Eye (tissue), 1 donor: ENCODE data around the gene MORN1.

Experiments used
- DNase-seq: peaks from one replicate; pipeline ENCODE4 v3.0.0-alpha.2; 2015

MORN1 gene

DNA sequence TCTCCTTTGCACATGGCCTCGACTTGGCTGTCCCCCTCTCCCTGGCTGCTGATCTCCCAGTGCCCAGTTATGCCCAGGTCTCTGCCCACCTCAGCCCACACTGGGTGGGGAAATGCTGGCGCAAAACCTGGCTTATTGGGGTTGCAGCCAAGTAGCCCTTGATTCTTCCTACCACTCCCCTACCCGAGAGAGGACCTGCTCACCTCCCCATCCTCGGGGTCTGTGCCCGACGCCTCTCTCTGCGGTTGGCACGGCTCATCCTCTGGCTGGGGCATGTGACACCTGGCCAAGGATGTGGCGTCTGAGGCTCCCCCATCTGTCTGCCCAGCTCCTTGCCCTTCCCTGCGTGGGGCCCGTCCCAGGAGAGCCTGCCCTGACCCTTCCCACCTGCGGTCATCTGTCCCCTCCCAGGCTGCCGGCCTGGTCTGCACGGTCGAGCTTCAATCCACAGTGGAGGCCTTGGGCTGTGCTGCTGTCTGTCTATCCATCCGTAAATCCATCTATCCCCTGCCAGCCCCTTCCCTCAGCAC lies 27.5 kb upstream of the MORN1 start:
- no peak for DNase-seq

DNA sequence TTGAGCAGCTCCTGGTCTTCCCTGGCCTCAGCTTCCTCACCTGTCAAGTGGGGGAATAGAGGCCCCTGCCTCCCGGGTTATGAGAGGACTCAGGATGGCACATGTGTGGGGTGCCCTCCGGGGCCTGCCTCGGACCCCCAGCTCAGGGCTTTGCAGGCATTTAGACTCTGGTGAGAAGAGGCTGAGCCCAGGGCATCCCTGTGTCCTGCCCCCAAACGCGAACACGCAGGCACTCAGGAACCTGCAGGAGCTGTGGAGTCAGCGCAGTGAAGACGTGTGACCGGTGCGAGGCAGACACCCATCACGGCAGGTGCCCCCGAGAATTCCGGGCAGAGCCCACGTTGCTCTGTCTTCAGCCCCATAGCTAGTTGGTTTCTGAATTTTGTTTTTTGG lies 26.5 kb upstream of the MORN1 start:
- no peak for DNase-seq

DNA sequence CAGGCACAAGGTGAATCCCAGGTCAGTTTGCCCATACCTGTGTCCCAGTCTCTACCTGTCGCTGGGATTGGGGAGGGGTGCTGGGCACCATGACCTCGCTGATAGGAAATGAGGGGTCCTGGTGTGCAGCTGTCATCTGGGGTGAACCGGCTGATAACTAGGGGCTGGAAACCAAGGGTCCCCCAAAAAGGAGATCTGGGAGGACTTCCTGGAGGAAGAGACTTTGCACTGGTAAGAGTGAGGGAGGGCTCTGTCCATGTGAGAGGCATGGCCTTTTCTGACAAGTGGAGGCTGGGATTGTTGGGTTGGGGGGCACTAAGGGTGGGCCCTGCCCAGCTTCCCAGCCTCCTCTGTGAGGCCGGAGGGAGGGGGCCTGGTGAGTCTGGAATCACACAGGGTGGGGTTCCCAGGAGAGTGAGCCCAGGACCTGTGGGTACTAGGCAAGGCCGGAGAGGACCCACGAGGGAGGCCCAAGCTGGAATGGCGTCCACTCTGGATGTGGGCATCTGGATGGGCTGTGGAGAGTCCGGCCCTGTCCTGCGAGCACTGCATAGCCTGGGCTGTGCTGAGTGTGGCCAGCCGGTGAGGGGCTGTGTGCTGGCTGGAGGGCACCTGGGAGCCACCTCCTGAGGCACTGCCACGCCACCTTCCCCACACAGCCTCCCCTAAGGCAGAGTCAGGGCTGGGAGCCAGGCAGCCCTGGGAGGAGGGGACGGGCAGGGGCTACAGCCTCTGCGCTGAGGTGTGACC lies 25.9 kb upstream of the MORN1 start:
- no peak for DNase-seq

DNA sequence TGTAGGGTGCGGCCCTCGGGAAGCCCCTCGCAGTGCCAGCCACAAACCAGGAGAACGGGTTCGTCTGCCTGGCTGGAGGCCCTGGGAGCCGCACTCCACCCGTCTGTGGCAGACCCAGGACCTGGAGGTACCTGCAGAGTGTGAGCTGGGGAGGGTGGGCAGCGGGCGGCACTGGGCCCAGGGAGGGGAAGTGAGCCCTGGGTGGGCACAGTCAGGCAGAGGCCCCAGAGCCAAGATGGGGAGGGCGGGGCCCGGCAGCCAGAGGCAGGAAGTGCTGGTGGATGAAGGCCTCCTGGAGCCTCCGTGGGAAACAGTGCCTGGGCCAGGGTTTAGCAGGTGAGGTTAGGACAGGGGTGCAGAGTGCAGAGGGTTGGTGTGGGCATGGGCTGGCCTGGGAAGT lies 25.0 kb upstream of the MORN1 start:
- DNase-seq, result no peak

DNA sequence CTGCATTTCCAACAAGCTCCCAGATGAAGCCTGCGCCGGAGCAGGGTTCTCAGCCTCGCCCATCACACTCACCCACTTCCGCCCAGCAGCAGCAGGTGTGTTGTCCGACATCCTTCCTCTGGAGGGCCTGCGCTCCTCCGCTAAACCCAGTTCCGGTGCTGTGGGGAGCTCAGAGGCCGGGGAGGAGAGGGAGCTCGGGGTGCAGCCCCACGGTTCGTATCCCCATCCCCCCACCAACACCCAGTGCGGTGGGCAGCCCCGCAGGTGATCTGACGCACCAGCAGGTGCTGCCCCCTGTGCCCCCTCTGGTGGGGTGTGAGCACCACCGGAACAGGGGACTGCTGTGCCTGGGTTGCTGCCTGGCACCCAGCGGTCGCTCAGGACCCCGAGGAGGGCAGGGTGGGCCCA lies 24.5 kb upstream of the MORN1 start:
- no peak for DNase-seq

DNA sequence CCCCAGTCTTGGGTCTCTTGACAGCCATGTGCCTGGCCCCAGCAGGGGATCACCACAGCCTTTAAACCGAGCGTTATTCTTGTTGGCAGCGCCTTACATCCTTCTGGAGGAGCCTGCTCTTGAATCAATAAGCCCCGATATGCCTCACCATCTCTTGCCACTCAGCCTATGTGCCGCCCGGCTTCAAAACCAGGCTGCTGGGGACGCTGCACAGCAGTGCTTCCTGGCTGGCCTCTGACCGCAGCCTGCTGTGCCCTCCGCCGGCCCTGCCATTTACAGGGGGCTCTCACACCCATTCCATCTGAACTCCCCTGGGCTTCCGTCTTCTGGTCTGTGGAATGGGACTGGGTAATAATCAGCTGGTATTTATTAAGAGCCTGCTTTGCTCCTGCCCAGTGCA lies 24.0 kb upstream of the MORN1 start:
- DNase-seq, result no peak

DNA sequence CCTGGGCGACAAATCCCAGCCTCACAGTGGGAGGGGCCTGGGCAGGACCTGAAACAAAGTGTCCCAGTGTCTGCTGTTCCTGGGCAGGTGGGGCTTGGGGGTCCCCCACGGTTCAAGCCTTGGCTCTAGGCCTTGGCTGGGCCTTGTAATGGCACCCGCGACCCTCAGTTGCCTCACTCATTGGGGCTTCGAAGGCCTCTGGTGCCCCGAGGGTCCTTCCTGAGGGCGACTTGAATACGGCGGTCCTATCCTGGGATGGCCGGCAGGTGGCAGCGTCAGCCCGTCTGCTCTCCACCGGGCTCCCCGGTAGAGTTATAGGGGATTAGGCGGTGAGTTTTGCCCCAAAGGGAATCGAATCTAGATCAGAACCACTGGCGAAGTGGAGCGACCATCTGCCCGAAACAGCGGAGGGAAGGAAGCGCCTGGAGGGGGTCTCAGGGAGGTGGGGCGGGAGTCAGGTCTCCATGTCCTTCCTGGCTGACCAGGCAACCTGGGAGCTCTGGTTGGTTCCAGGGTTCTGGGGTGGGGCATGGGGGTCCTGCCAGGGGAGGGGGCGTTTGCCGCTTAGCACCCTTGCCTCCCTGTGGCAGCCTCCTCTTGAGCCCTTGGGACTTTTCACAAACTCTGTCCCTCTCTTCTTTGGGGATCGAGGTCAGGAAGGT lies 23.1 kb upstream of the MORN1 start:
- peak; percentile 91 for DNase-seq

DNA sequence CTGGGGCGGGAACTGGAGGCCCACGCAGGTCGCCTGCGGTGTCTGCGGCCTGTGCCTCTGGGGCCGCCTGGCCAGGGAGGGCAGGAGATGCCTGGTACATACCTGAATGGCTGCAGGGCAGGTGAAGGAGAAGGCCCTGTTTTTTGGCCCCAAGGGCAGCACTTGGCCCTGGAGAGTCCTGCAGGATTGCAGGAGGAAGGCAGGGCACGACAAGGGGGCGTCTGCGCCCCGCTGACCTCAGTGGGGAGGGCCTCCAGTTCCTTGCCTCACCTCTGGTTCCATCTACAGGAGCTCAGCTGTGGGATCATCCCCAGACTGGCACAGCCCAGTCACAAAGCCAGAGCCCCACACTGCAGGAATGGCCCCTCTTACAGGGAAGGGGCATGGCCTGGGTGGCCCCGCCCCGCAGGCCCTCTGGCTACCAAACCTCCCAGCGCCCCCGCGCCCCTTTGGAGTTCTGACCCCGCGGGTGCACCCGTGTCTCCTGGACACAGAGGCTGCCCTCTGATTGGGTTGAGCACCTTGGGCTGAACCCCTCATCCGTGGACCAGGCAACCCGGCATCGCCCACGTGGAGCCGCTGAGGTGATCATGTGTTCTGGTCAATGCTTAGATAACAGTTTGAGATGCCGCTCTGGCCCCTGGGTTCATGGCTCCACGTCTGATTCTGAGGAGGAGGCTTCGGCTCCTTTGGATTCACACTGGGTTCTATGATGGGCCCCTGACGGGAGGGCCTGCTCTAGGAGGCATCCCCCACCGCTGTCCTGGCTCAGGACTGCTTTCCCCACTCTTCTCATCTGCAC lies 22.3 kb upstream of the MORN1 start:
- DNase-seq, result no peak

DNA sequence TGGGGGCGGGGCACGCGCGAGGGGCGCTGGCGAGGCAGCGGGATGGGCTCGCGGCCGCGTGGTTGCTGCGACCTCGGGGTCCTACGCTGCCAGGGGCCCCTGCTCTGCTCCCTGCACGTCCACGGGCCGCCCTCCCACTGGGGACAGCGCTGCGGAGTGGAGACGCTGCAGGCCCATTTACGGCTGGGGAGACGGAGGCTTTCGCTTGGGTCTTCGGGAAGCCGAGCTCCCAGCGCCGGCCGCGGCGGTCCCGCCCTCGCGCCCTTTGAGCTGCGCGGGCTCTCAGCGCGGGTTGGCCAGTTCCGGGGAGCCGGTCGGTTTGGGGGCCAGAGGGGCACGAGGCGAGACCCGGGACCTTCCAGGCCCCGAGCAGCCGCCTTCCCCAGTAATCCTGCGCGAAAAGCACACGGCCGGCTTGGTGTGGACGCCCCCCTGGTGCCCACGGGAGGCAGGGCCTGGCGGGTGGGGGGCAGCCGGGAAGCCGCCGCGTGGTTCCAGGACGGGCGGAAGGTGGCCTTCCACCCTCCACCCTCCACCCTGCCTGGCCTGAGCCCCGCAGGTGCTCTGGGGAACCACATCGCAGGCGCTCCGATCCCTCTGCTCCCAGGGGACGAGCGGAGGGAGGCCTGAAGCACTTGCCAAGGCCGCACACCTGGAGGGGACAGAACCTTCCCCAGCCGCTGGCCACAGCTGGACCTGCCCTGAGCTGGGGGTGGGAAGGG lies 21.6 kb upstream of the MORN1 start:
- DNase-seq, result no peak

DNA sequence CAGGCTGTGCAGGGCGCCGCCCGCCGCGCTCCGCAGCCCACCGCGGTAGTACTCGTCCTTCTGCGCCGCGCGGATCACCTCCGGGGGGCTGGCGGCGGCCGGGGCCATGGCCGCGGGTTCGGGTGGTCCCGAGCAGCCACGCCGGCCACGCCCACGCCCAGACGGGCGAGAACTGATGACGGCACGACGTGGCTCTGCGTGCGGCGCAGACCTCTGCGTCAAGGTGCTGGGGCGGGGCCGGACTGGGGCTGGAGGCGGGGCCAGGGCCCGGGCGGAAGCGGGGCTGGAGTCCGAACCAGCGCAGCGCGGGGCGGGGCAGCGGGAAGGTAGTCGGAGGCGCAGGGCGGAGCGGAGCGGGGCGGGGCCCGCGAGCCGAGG lies 21.0 kb upstream of the MORN1 start, which contains the start of gene PEX10:
TSS of gene PEX10 (minus strand) at position 170 of the 378 bp plus-strand sequence. CDS start at position 108, 62 bp downstream.
- DNase-seq, result peak; percentile 99

DNA sequence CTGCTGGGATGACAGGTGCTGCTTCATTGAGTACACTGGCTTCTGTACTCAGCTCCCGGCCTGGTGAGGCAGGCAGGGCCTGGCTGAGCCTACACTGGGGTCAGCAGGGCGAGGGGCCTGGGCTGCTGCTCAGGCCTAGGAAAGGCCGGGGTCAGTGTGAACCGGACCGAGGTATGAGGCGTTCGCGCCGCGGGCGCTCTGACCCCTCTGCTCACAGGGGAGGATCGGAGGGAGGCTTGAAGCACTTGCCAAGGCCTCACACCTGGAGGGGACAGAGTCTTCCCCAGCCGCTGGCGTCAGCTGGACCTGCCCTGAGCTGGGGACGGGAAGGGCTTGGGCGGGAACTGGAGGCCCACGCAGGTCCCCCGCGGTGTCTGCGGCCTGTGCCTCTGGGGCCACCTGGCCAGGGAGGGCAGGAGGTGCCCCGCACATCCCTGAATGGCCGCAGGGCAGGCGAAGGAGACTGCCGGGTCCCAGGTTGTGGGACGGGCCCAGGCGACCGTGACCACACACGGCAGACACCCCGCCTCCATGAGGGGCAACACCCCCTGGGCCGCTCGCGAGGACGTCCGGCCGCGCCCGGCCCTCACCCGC lies 20.5 kb upstream of the MORN1 start:
- DNase-seq, result no peak

DNA sequence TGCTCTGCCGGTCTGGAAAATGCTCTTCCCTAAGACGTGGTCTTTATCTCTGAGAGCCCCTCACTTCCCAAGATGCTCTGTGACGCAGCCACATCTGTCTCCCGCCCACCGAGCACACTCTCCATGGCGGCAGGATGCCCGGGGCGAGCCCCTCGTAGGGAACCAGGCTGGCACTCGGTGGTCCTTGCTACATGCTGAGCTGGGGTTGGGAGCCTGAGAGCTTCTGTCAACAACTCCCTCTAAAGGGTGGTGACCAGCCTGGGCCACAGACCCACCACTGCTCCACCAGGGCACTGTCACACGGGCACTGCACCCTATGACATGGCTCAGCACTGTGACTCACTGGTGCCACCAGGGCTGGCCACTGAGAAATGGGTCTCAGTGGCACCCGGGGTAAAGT lies 18.4 kb upstream of the MORN1 start:
- DNase-seq, result no peak

DNA sequence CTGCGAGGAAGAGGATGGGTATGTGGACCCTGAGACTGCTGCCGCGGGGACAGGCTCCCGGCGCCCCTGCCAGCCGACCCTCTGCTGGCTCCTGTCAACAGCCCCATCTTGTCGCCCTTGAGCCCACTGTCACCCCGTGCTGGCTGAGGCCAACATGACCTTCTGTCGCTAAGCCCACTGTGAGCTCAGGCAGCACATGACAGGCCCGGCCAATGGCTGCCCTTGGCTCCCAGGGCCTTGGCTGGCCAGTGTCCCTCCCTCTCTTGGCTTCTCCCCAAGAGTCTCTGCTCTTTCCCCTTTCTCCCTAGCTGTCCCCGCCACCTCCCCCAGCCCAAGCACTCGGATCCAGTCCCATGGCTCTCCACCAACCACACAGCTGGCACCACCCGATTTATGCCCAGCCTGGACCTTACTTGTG lies 17.5 kb upstream of the MORN1 start:
- DNase-seq, result no peak

DNA sequence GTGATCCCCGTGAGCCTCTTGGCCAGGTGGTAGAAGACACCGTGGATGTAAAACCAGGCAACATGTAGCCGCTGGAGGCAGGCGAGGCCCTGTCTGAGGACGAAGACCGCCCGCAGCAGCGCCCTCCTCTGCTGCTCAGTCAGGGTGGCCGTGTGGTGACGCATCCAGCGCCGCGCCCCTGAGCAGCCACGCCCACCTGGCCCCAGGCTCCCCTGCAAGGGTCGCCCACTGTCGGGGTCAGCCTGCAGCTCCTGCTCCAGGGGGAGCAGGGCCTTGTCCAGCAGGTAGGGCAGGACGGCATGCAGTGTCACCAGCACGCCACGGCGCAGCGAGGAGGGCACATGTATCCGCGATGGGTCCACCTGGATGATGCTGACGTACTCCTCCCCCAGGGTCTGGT lies 17.1 kb upstream of the MORN1 start:
- no peak for DNase-seq

DNA sequence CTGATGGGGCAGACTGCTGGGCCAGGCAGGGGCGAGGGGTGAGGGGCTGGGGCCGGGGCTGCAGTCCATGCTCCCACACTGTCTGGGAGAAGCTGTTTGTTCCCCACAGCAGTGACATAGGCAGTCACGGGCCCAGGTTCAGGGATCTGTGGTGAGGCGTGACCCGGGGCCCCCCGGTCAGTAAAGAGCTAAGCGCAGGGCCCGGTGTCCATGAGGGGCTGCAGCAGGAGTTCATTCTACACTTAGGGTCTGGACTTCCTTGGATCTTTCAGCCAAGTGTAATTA lies 16.6 kb upstream of the MORN1 start:
- DNase-seq, result no peak

DNA sequence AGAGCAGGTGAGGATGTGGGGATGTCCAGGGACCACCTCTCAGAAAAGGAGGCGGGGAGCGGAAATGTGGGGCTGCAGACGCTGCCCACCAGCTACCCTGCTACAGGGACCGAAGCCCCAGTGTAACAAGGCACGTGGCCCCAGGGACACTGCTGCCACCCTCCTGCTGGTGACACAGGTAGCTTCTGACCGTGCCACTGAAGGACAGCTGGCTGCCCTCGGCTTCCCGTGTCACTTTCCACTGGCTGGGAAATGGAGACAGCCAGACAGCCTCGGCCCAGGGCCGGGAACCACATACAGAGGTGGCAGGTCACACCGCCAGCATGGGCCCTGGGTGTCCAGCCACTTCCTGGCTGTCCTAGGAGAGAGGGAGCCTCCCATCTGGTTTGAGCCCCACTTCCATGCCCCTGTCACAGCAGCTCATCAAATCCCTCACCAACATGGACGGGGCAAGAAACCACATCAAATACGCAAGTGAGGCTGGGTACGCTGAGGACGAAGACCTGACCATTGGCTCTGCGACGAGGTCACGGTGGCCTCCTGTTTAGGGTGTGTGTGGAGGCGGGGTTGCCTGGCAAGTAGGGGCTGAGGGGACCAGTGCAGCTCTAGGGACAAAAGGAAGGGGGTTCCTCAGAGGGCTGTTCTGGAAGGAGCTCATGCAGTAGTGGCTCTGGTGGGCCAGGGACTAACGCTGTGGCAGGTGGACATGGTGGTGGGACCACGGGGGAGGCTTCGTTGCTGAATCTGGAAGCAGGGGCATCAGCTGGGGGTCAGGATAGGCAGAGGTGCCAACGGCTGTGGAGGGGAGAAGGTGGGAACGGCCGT lies 16.0 kb upstream of the MORN1 start:
- DNase-seq, result no peak

DNA sequence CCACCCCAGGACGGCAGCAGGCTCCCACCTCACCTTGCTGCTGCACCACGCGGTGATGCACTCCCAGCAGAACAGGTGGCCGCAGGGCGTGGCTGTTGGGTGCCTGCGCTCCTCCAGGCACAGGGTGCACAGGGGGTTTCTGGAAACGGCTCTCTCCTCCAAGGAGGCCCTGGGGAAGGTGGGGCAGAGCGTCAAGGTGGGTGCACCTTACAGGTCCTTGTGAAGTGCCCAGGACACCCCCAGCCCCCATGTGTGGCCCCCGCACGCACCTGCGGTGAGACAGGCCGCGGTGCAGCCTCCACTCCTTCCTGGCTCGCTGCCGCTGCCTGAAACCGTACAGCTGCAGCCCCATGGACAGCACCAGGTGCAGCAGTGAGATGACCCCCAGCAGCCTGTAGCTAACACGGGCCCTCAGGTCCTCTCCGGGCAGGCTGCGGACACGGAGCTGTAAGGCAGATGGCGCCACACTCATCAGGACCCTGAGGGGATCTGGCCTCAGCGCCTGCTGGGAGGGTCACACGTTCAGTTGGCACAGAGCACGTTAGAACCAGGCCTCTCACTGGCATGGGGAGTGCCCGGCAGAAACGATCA lies 15.2 kb upstream of the MORN1 start:
- no peak for DNase-seq

DNA sequence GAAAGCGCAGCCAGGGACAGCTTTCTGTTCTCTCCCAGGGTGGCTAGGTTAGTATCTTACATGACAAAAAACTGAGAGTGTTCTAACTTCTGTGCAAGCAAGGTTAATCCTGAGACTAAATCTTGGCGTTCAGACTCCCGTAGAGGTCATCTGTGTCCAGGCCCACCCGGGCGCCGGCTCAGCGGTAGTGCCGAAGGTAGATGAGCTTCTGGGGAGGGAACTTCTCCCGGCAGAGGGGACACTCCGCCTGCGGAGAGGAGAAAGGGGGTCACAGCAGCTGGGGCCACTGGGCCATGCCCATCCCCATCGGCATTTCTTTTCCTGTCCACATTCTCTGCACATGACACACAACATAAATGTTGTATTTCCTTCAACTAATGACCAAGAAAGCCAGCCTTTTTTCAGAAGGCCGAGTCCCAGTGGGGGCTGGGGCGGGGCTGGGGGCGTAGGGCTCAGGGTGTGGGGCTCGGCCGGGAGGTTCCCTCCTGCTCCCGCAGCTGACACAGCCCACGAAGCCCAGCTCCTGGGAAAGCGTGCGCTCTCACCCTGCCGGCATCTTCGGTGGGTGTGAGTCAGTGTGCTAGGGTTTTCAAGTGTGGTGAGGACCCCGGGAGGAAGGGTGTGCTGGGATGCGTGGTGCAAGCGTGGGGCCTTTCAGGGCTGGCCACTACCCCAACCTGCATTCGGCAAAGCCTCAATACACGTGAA lies 14.4 kb upstream of the MORN1 start:
- no peak for DNase-seq

DNA sequence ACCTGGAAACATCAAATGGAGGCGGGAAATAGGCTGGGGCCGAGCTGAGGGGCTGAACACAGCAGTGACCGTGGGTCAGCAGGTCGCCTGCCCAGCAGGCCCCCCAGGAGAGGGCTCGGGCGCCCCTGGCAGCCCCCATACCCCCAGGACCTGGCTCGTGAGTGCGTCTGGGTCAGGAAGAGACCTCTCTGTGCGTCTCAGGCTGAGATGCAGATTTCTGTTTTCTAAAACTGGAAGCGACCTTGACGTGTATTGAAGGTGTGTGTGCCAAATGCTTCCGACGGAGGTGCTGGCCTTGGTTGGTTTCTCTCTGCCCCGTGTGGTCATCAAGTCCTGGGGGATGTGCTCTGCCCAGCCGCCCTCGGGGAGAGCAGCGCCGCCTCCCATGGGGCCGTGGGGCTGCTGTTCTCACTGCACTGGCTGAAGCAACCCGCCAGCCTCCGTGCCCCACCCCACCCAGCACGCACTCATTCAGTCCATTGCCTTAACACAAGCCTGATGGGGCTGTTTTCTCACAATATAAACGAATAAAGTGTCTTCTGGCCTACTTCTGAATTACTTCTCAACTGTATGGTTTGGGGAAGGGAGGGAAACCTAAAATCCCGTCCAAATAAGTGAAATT lies 13.6 kb upstream of the MORN1 start:
- DNase-seq, result no peak
